Keratinocyte (primary cell): ENCODE results near the gene SEMA3E.

Source experiments
- EZH2 ChIP-seq: IDR thresholded peaks from one replicate; pipeline ENCODE4 v1.6.1; 2012; ENCODE audit warnings: inconsistent platforms, mild to moderate bottlenecking, low read length, moderate library complexity
- TF ChIP-seq, protein P1 (sequence below), 3 experiments: IDR thresholded peaks in 1 of 3; conservative IDR thresholded peaks in 1 of 3; optimal IDR thresholded peaks in 1 of 3; 2 replicates in 2 of 3; 3 replicates in 1 of 3; pipeline versions ENCODE3 to v1.5.1; 2011; ENCODE audit warnings: low read length in 3 of 3, mild to moderate bottlenecking in 3 of 3, moderate library complexity in 2 of 3, control low read depth in 1 of 3, inconsistent platforms in 1 of 3; ENCODE audit not compliant: insufficient read depth in 2 of 3; ENCODE audit errors: extremely low read depth in 1 of 3

GRCh38 chr7:83439026-83439425 lies 209.9 kb downstream of the SEMA3E start:
- TF ChIP-seq, protein P1, sequence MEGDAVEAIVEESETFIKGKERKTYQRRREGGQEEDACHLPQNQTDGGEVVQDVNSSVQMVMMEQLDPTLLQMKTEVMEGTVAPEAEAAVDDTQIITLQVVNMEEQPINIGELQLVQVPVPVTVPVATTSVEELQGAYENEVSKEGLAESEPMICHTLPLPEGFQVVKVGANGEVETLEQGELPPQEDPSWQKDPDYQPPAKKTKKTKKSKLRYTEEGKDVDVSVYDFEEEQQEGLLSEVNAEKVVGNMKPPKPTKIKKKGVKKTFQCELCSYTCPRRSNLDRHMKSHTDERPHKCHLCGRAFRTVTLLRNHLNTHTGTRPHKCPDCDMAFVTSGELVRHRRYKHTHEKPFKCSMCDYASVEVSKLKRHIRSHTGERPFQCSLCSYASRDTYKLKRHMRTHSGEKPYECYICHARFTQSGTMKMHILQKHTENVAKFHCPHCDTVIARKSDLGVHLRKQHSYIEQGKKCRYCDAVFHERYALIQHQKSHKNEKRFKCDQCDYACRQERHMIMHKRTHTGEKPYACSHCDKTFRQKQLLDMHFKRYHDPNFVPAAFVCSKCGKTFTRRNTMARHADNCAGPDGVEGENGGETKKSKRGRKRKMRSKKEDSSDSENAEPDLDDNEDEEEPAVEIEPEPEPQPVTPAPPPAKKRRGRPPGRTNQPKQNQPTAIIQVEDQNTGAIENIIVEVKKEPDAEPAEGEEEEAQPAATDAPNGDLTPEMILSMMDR (optimal IDR thresholded peaks at IDR 0.05 in 1 of 3, IDR thresholded peaks at IDR 0.05 in 1 of 3, conservative IDR thresholded peaks at IDR 0.05 in 1 of 3; ENCODE audit: extremely low read depth in 1 of 3, insufficient read depth in 2 of 3, low read length in 3 of 3) = no peak
- TF ChIP-seq EZH2 = no peak
